Gastroesophageal sphincter (tissue), 3 donors: ENCODE data around the gene PPP6R3.

Experiments used
- CTCF ChIP-seq, 4 experiments: fragments of 200-600 bp in 2 of 4; fragments of 450-650 bp in 2 of 4; sonication (generic) in 1 of 4; IDR thresholded peaks; one replicate each; pipeline ENCODE4 v1.5.1; 2017 to 2019; ENCODE audit warnings: antibody characterized with exemption in 4 of 4, mild to moderate bottlenecking in 2 of 4, moderate library complexity in 2 of 4
- EP300 ChIP-seq: sonication (generic); formaldehyde crosslinking; IDR thresholded peaks from one replicate; pipeline ENCODE4 v1.6.1; 2017; ENCODE audit warnings: antibody characterized with exemption, mild to moderate bottlenecking
- POLR2A ChIP-seq, 2 donors: fragments of 450-650 bp; IDR thresholded peaks; one replicate each; pipeline ENCODE4 v1.6.1; 2017; ENCODE audit warnings: antibody characterized with exemption in 2 of 2, mild to moderate bottlenecking in 2 of 2, moderate library complexity in 1 of 2
- POLR2AphosphoS5 ChIP-seq: sonication (generic); formaldehyde crosslinking; IDR thresholded peaks from one replicate; pipeline ENCODE4 v1.6.1; 2017; ENCODE audit warnings: antibody characterized with exemption

- TF ChIP-seq POLR2A (IDR thresholded peaks at IDR 0.05) (no peak), CTCF (IDR thresholded peaks at IDR 0.05) (no peak), EP300 (no peak), POLR2AphosphoS5 (no peak)
Observed at GRCh38 chr11:68552542-68552941, 92.0 kb downstream of the PPP6R3 start.
